DND-41 (cell line): ENCODE results near the gene DEAF1.

Experiments used
- ATAC-seq: fragments of 200-7000 bp; cut with Tn5 transposase; 3 replicates; pipeline ENCODE4 v1.9.1; 2021; ENCODE audit warnings: low read depth; ENCODE audit not compliant: insufficient read depth
- DNase-seq: peaks from one replicate; pipeline ENCODE4 v3.0.0-alpha.2; 2020
- H2AFZ ChIP-seq: 2 replicates; pipeline ENCODE4 v1.6.0; 2012; ENCODE audit warnings: low read depth, low read length
- H3K27ac ChIP-seq: 2 replicates; pipeline ENCODE4 v1.5.1; 2012; ENCODE audit warnings: low read length, inconsistent platforms
- H3K27me3 ChIP-seq: fragments of 200-600 bp; sonication (generic); 2 replicates; pipeline ENCODE4 v1.6.0; 2012; ENCODE audit warnings: low read length, mild to moderate bottlenecking, inconsistent platforms; ENCODE audit not compliant: insufficient read depth, poor library complexity
- H3K36me3 ChIP-seq: 2 replicates; pipeline ENCODE4 v1.5.1; 2012; ENCODE audit warnings: low read length, inconsistent platforms; ENCODE audit not compliant: insufficient read depth
- H3K4me1 ChIP-seq: 2 replicates; pipeline ENCODE4 v1.5.1; 2012; ENCODE audit warnings: mild to moderate bottlenecking, low read length; ENCODE audit not compliant: insufficient read depth
- H3K4me2 ChIP-seq: 2 replicates; pipeline ENCODE4 v1.6.0; 2012; ENCODE audit warnings: mild to moderate bottlenecking, moderate library complexity, low read length, inconsistent platforms; ENCODE audit not compliant: insufficient read depth
- H3K4me3 ChIP-seq, 2 experiments: fragments of 200-600 bp in 1 of 2; shearing (Covaris generic) in 1 of 2; 2 replicates each; pipeline ENCODE4 v1.5.1; 2012 to 2016; ENCODE audit warnings: inconsistent platforms in 2 of 2, low read length in 2 of 2, mild to moderate bottlenecking in 2 of 2, low read depth in 1 of 2, moderate library complexity in 1 of 2
- H3K79me2 ChIP-seq: 2 replicates; pipeline ENCODE4 v1.6.0; 2012; ENCODE audit warnings: low read length, inconsistent platforms; ENCODE audit not compliant: insufficient read depth
- H3K9ac ChIP-seq: 2 replicates; pipeline ENCODE4 v1.6.0; 2012; ENCODE audit warnings: low read depth, mild to moderate bottlenecking, inconsistent platforms, low read length, moderate library complexity
- H3K9me3 ChIP-seq: 2 replicates; pipeline ENCODE4 v1.5.1; 2012; ENCODE audit warnings: low read length, moderate library complexity, mild to moderate bottlenecking, inconsistent platforms; ENCODE audit not compliant: insufficient read depth, severe bottlenecking
- H4K20me1 ChIP-seq: 2 replicates; pipeline ENCODE4 v1.6.0; 2012; ENCODE audit warnings: low read length; ENCODE audit not compliant: insufficient read depth
- EZH2 ChIP-seq: IDR thresholded peaks from 3 replicates; pipeline ENCODE4 v1.6.1; 2012; ENCODE audit warnings: borderline replicate concordance, low read depth, mild to moderate bottlenecking, moderate library complexity, low read length, inconsistent platforms; ENCODE audit not compliant: severe bottlenecking
- TF ChIP-seq, protein P1 (sequence below): IDR thresholded peaks from 2 replicates; pipeline ENCODE4 v1.5.1; 2012; ENCODE audit warnings: borderline replicate concordance, low read length, moderate library complexity, mild to moderate bottlenecking; ENCODE audit not compliant: poor library complexity, severe bottlenecking; ENCODE audit errors: extremely low read depth

DEAF1 gene

DNA sequence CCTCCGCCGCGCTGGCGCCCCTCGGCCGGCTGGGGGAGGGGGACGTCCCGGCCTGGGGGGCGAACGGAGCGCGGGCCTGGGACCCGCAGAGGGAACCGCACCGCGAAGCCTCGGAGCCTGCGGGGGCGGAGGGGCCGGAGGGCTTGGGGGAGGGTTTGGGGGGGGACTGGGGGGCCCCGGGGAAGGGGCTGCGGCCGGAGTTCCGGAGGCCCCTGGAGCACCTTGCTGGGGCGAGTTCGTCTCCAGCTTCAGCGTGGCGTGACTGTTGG is 67.8 kb downstream of the DEAF1 start:
- ATAC-seq (no peak), DNase-seq (no peak)
- Histone ChIP-seq H3K9me3 (no peaks in the 10 kb centered on the region), H3K79me2 (no peaks in the 10 kb centered on the region), H3K9ac (no peak overlapping the region), H2AFZ (no peak overlapping the region), H3K36me3 (peaks cover 7% of the 10 kb centered on the region; the same call in 1 of the 2 replicates), H3K27ac (no peak overlapping the region), H3K4me3 (no peak overlapping the region), H4K20me1 (no peaks in the 10 kb centered on the region), H3K27me3 (no peaks in the 10 kb centered on the region), H3K4me2 (no peak overlapping the region), H3K4me1 (no peaks in the 10 kb centered on the region)
- TF ChIP-seq, protein P1, sequence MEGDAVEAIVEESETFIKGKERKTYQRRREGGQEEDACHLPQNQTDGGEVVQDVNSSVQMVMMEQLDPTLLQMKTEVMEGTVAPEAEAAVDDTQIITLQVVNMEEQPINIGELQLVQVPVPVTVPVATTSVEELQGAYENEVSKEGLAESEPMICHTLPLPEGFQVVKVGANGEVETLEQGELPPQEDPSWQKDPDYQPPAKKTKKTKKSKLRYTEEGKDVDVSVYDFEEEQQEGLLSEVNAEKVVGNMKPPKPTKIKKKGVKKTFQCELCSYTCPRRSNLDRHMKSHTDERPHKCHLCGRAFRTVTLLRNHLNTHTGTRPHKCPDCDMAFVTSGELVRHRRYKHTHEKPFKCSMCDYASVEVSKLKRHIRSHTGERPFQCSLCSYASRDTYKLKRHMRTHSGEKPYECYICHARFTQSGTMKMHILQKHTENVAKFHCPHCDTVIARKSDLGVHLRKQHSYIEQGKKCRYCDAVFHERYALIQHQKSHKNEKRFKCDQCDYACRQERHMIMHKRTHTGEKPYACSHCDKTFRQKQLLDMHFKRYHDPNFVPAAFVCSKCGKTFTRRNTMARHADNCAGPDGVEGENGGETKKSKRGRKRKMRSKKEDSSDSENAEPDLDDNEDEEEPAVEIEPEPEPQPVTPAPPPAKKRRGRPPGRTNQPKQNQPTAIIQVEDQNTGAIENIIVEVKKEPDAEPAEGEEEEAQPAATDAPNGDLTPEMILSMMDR, result no peak
- TF ChIP-seq EZH2, result no peak

DNA sequence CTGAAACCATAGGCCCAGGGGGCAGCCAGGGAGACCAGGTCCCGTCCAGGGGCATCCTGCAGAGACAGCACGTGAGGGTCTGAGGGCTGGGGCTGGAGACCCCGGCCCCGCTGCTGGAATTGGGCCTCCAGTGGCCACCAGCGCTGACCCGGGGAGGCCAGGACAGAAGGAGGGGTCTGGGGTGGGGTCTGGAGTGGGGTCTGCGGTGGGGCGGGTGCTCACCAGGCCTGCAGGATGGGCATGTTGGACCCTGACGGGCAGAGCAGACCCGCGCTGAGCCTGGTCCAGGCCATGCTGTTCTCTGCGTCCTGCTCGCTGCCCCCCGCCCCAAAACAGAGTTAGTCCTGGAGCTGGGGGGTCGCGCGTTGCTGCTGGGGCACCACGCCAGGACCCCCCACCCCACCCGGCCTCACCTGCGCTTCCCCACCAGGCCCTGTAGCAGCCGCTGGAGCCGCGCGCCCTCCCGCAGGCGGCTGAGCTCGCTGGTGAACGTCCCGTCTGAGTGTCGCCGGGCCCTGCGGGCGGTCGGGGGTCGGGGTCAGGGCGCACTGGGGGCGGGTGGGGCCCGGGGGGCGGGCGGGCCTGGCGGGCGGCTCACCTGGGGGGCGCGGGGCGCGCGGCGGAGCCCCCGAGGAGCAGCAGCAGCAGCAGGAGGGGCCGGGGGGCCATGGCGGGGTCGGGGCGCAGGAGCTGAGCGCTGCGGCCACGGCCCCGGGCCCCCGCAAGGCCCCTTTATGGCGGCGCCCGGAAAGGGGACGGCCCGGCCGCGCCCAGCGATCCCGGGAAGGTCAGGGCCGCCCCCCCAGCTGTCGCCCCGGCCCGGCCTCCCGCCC is 68.3 kb downstream of the DEAF1 start, which contains the start of gene SCT:
TSS of gene SCT (minus strand) at position 707 of the 833 bp plus-strand sequence. CDS start at position 669, 38 bp downstream.
- Histone ChIP-seq H3K4me3 (no peak within 1 kb of the TSS), H3K27ac (no peak within 1 kb of the TSS), H3K4me2 (no peak within 1 kb of the TSS), H3K27me3 (no peaks in the 10 kb centered on the region), H2AFZ (no peak within 1 kb of the TSS), H3K36me3 (peaks cover 7% of the 10 kb centered on the region; the same call in 1 of the 2 replicates), H3K79me2 (no peaks in the 10 kb centered on the region), H4K20me1 (no peaks in the 10 kb centered on the region), H3K4me1 (no peaks in the 10 kb centered on the region), H3K9ac (no peak within 1 kb of the TSS), H3K9me3 (no peaks in the 10 kb centered on the region)
- ATAC-seq, result no peak
- no peak for DNase-seq
- no peak for TF ChIP-seq EZH2
- TF ChIP-seq, protein P1, result no peak

DNA sequence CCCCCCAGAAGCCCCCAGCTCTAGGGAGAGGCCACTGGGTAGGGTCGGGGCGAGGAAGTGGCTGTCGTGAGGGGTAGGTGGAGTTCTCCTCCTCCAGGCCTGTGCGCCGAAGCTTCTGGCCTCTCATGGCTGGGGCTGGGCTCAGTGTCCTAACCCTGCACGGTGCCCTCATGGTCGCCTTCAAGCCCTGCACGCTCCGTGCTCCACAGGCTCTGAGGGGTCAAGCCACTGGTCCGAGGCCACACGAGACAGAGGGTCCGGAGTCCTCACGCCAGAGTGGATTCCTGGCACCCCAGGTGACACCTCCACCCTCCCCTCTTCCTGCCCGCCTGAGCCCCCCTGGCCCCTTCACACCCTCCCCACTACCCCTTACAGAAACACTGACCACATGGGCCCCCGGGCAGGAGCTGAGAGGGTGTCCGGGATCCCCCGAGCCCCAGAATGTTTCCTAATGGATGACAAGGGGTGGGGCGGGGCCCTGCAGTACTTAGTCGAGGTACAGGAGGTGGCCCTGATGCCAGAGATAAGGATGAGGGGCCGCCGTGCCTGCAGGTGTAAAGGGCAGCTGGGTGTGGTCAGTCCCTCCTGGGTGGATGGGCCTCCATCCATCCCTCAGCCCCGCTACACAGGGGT is 69.3 kb downstream of the DEAF1 start:
- no peaks in the 10 kb centered on the region for H3K27me3 ChIP-seq
- H3K4me1 ChIP-seq, result no peaks in the 10 kb centered on the region
- no peak overlapping the region for H2AFZ ChIP-seq
- no peak overlapping the region for H3K4me2 ChIP-seq
- DNase-seq (no peak), ATAC-seq (no peak; the same call in 2 of the 3 replicates)
- H3K36me3 ChIP-seq, result peaks cover 7% of the 10 kb centered on the region; the same call in 1 of the 2 replicates
- no peak overlapping the region for H3K4me3 ChIP-seq
- TF ChIP-seq EZH2, result no peak
- TF ChIP-seq, protein P1, result no peak
- no peaks in the 10 kb centered on the region for H3K9me3 ChIP-seq
- no peak overlapping the region for H3K9ac ChIP-seq
- H4K20me1 ChIP-seq, result no peaks in the 10 kb centered on the region
- H3K79me2 ChIP-seq, result no peaks in the 10 kb centered on the region
- no peak overlapping the region for H3K27ac ChIP-seq
